ENCODE data around the gene CENPF.

Gene CENPF

DNA sequence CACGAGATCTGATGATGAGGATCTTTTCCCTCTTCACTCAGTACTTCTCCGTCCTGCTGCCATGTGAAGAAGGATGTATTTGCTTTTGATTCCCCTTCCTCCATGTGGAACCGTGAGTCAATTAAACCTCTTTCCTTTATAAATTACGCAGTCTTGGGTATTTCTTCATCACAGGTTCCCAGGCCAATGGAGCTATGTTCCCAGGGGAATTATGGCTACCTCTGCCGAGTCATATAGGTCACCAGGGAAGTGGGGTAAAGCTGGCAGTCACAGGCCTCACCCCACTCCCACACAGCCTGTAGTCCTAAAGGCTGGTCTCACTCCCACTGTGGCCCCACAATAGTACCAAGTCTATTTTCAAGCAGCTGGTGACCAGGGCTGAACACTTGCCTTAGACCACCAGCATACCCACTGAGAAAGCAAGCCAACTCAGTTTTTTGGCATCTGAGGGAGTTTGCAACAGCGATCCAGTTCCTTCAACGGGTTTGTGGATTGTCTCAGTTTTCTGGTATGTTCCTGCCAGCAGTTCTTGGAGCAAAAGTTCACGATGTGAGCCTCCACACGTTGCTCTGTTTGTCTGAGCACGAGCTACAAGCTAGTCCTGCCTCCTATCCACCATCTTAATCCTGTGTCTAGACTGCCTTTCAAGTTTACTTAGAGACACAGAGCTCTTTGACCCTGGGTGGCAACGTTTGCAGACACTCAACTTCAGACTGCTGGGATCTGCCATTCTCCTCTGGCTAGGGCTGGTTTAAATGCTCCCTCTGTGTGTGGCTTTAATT is 104.5 kb downstream of the CENPF start:
- H3K27me3 ChIP-seq (ENCODE audit: insufficient read depth, low read length): no peaks in the 10 kb centered on the region
- no peaks in the 10 kb centered on the region for H3K36me3 ChIP-seq (ENCODE audit: insufficient read depth, low read depth, low read length)
- no peak overlapping the region for H3K27ac ChIP-seq (ENCODE audit: low read length)
- no peak overlapping the region for H3K9ac ChIP-seq (ENCODE audit: low read depth, low read length)
- no peaks in the 10 kb centered on the region; the same call in none of the 2 replicates for H3K9me3 ChIP-seq (ENCODE audit: insufficient read depth, low read depth, low read length)
- H3K4me1 ChIP-seq (ENCODE audit: insufficient read depth, low read length): no peaks in the 10 kb centered on the region
- H3K4me3 ChIP-seq (ENCODE audit: low read length): no peak overlapping the region

DNA sequence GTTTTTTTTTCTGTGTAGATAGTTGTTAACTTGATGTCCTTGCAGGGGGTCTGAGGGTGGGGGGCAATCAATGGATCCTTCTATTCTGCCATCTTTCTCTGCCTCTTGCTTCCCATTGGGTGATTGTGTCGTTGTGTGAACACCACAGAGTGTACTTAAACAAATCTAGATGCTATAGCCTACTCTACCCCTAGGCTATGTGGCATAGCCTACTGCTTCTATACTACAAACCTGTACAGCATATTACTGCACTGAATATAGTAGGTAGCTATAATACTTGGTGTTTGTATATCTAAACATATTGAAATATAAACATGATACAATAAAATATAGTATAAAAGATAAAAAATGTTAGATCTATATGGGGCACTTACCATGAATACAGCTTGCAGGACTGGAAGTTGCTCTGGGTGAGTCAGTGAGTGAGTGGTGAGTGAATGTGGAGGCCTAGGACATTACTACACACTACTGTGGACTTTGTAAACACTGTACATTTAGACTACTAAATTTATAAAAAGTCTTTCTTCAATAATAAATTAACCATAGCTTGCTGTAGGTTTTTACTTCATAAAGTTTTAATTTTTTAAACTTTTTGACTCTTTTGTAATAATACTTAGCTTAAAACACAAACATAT is 105.4 kb downstream of the CENPF start:
- Histone ChIP-seq H3K36me3 (ENCODE audit: insufficient read depth, low read depth, low read length) (no peaks in the 10 kb centered on the region), H3K4me1 (ENCODE audit: insufficient read depth, low read length) (no peaks in the 10 kb centered on the region), H3K4me3 (ENCODE audit: low read length) (no peak overlapping the region), H3K27me3 (ENCODE audit: insufficient read depth, low read length) (no peaks in the 10 kb centered on the region), H3K27ac (ENCODE audit: low read length) (no peak overlapping the region), H3K9ac (ENCODE audit: low read depth, low read length) (no peak overlapping the region), H3K9me3 (ENCODE audit: insufficient read depth, low read depth, low read length) (no peaks in the 10 kb centered on the region; the same call in none of the 2 replicates)

DNA sequence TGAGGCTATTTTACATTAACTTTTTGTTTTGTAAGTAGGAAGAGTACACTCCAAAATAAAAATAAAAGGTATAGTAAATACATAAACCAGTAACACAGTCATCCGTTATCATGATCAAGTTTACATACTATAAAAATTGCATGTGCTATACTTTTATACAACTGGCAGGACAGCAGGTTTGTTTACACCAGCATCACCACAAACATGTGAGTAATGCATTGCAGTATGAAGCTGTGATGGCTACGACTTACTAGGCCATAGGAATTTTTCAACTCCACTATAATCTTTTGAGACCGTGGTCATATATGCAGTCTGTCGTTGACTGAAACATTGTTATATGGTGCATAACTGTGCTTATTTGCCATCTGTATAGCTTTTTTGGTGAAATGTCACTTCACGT is 106.2 kb downstream of the CENPF start:
- H3K36me3 ChIP-seq (ENCODE audit: insufficient read depth, low read depth, low read length): no peaks in the 10 kb centered on the region
- no peak overlapping the region for H3K4me3 ChIP-seq (ENCODE audit: low read length)
- no peaks in the 10 kb centered on the region for H3K27me3 ChIP-seq (ENCODE audit: insufficient read depth, low read length)
- H3K27ac ChIP-seq (ENCODE audit: low read length): no peak overlapping the region
- H3K9ac ChIP-seq (ENCODE audit: low read depth, low read length): no peak overlapping the region
- H3K9me3 ChIP-seq (ENCODE audit: insufficient read depth, low read depth, low read length): no peaks in the 10 kb centered on the region; the same call in 1 of the 2 replicates
- no peaks in the 10 kb centered on the region for H3K4me1 ChIP-seq (ENCODE audit: insufficient read depth, low read length)

DNA sequence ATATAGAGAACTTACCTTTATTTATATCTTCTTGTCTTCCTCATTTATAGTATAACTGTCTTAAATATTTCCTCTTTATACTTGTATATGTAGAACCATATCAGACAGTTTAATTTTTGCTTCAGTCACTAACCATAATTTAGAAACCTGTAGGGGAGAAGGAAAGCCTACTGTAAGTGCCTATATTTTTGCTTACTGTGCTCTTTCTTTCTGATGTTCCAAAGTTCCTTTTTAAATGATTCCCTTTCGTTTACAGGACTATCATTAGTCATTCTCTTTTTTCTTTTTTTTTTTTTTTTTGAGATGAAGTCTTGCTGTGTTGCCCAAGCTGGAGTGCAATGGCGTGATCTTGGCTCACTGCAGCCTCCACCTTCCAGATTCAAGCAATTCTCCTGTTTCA is 109.7 kb downstream of the CENPF start:
- Histone ChIP-seq H3K4me1 (ENCODE audit: insufficient read depth, low read length) (no peaks in the 10 kb centered on the region), H3K27me3 (ENCODE audit: insufficient read depth, low read length) (no peaks in the 10 kb centered on the region), H3K9me3 (ENCODE audit: insufficient read depth, low read depth, low read length) (no peaks in the 10 kb centered on the region), H3K4me3 (ENCODE audit: low read length) (no peak overlapping the region), H3K9ac (ENCODE audit: low read depth, low read length) (no peak overlapping the region), H3K27ac (ENCODE audit: low read length) (no peak overlapping the region), H3K36me3 (ENCODE audit: insufficient read depth, low read depth, low read length) (no peaks in the 10 kb centered on the region)
